GM23338 (cell line): Measurements from ENCODE around the gene BOK. TPM values are rescaled to one million over a fixed set of nuclear protein-coding genes. Genes with fewer than 3 reads are reported as not detected.

Experiments used
- ATAC-seq: fragments of 200-7000 bp; cut with Tn5 transposase; 3 replicates; pipeline ENCODE4 v1.9.1; 2020
- DNase-seq: peaks from one replicate; pipeline ENCODE4 v3.0.0-alpha.2; 2015; ENCODE audit warnings: low spot score
- H2AFZ ChIP-seq: fragments of 200-600 bp; sonication (generic); 2 replicates; pipeline ENCODE4 v1.8.0; 2016; ENCODE audit warnings: antibody characterized with exemption, mild to moderate bottlenecking, moderate library complexity
- H3F3A ChIP-seq: fragments of 200-600 bp; sonication (generic); replicated peaks from 2 replicates; pipeline ENCODE4 v1.8.0; 2017; ENCODE audit warnings: antibody characterized with exemption, mixed run types, low read depth
- H3K27ac ChIP-seq: fragments of 200-600 bp; sonication (generic); 2 replicates; pipeline ENCODE4 v1.6.1; 2016; ENCODE audit warnings: low read depth
- H3K27me3 ChIP-seq: fragments of 200-600 bp; sonication (generic); 2 replicates; pipeline ENCODE4 v1.8.0; 2016; ENCODE audit warnings: mild to moderate bottlenecking, mixed run types, moderate library complexity; ENCODE audit not compliant: insufficient read depth
- H3K36me3 ChIP-seq: fragments of 200-600 bp; sonication (generic); 2 replicates; pipeline ENCODE4 v1.8.0; 2016; ENCODE audit warnings: mild to moderate bottlenecking; ENCODE audit not compliant: insufficient read depth
- H3K4me1 ChIP-seq: fragments of 200-600 bp; sonication (generic); 2 replicates; pipeline ENCODE4 v1.8.0; 2016; ENCODE audit warnings: mild to moderate bottlenecking, moderate library complexity; ENCODE audit not compliant: insufficient read depth
- H3K4me2 ChIP-seq: fragments of 200-600 bp; sonication (generic); 2 replicates; pipeline ENCODE4 v1.7.1; 2017; ENCODE audit warnings: mixed run types
- H3K4me3 ChIP-seq: fragments of 200-600 bp; sonication (generic); 2 replicates; pipeline ENCODE4 v1.6.1; 2016; ENCODE audit warnings: mixed run types
- H3K79me2 ChIP-seq: fragments of 200-600 bp; sonication (generic); replicated peaks from 2 replicates; pipeline ENCODE4 v1.8.0; 2017; ENCODE audit warnings: mild to moderate bottlenecking; ENCODE audit not compliant: insufficient read depth
- H3K9me2 ChIP-seq: fragments of 200-600 bp; sonication (generic); 2 replicates; pipeline ENCODE4 v1.8.0; 2017; ENCODE audit not compliant: insufficient read depth
- H4K20me1 ChIP-seq: fragments of 200-600 bp; sonication (generic); replicated peaks from 2 replicates; pipeline ENCODE4 v1.8.0; 2017; ENCODE audit warnings: mild to moderate bottlenecking; ENCODE audit not compliant: insufficient read depth
- H3K27ac Mint-ChIP-seq: 2 replicates; pipeline ENCODE4 v1.8.0; 2020; ENCODE audit warnings: inconsistent platforms, mild to moderate bottlenecking, moderate library complexity, mixed read lengths
- H3K27me3 Mint-ChIP-seq: 3 replicates; pipeline ENCODE4 v1.8.0; 2022; ENCODE audit warnings: low read depth, mild to moderate bottlenecking, moderate library complexity, mixed read lengths, inconsistent platforms; ENCODE audit not compliant: insufficient read depth, poor library complexity
- H3K36me3 Mint-ChIP-seq: 3 replicates; pipeline ENCODE4 v1.8.0; 2021; ENCODE audit warnings: low read depth, mild to moderate bottlenecking, inconsistent platforms, moderate library complexity, mixed read lengths
- H3K4me1 Mint-ChIP-seq: 3 replicates; pipeline ENCODE4 v1.8.0; 2020; ENCODE audit warnings: mild to moderate bottlenecking, inconsistent platforms, mixed read lengths
- H3K4me3 Mint-ChIP-seq: 3 replicates; pipeline ENCODE4 v1.8.0; 2021; ENCODE audit warnings: moderate library complexity, mild to moderate bottlenecking, inconsistent platforms, mixed read lengths
- H3K9me3 Mint-ChIP-seq: 3 replicates; pipeline ENCODE4 v1.8.0; 2020; ENCODE audit warnings: moderate library complexity, mild to moderate bottlenecking, inconsistent platforms, mixed read lengths
- CREB1 ChIP-seq: fragments of 250-450 bp; sonication (Bioruptor Pico); IDR thresholded peaks from 2 replicates; pipeline ENCODE4 v1.5.0; 2020; ENCODE audit warnings: low read depth, mild to moderate bottlenecking, moderate library complexity
- CTCF ChIP-seq, 2 experiments: fragments of 200-600 bp in 1 of 2; sonication (generic) in 1 of 2; conservative IDR thresholded peaks; 2 replicates each; pipeline versions ENCODE4 v1.5.1 to v1.6.1; 2016 to 2017; ENCODE audit warnings: antibody characterized with exemption in 2 of 2, low read depth in 2 of 2, mild to moderate bottlenecking in 2 of 2, moderate library complexity in 1 of 2
- ETS1 ChIP-seq: IDR thresholded peaks from 2 replicates; pipeline ENCODE4 v1.6.1; 2016; ENCODE audit warnings: antibody characterized with exemption
- EZH2 ChIP-seq: fragments of 200-600 bp; sonication (generic); IDR thresholded peaks from one replicate; pipeline ENCODE4 v1.8.0; 2017; ENCODE audit warnings: antibody characterized with exemption, mild to moderate bottlenecking, low read depth; ENCODE audit not compliant: unreplicated experiment
- EZH2phosphoT487 ChIP-seq: fragments of 200-600 bp; sonication (generic); IDR thresholded peaks from one replicate; pipeline ENCODE4 v1.8.1; 2018; ENCODE audit warnings: antibody characterized with exemption; ENCODE audit not compliant: unreplicated experiment
- JUNB ChIP-seq: IDR thresholded peaks from one replicate; pipeline ENCODE4 v1.6.1; 2016; ENCODE audit warnings: antibody characterized with exemption; ENCODE audit not compliant: unreplicated experiment
- NANOG ChIP-seq: IDR thresholded peaks from 2 replicates; pipeline ENCODE4 v1.6.1; 2016; ENCODE audit warnings: antibody characterized with exemption, borderline replicate concordance
- POLR2AphosphoS5 ChIP-seq: IDR thresholded peaks from 2 replicates; pipeline ENCODE4 v1.6.1; 2016; ENCODE audit warnings: antibody characterized with exemption, low read depth
- REST ChIP-seq: IDR thresholded peaks from one replicate; pipeline ENCODE4 v1.6.1; 2018; ENCODE audit warnings: antibody characterized with exemption; ENCODE audit not compliant: unreplicated experiment
- STAT1 ChIP-seq: IDR thresholded peaks from one replicate; pipeline ENCODE4 v1.6.1; 2016; ENCODE audit warnings: antibody characterized with exemption; ENCODE audit not compliant: unreplicated experiment
- ZNF114 ChIP-seq: fragments of 250-450 bp; sonication (Bioruptor Pico); IDR thresholded peaks from 2 replicates; pipeline ENCODE4 v1.5.0; 2020; ENCODE audit warnings: mild to moderate bottlenecking, moderate library complexity
- ZNF331 ChIP-seq: fragments of 250-450 bp; sonication (Bioruptor Pico); IDR thresholded peaks from 2 replicates; pipeline ENCODE4 v1.5.0; 2020; ENCODE audit warnings: low read depth, mild to moderate bottlenecking, moderate library complexity
- ZNF462 ChIP-seq: fragments of 250-450 bp; sonication (Bioruptor Pico); IDR thresholded peaks from 2 replicates; pipeline ENCODE4 v1.5.0; 2020; ENCODE audit warnings: mild to moderate bottlenecking, moderate library complexity
- polyA plus RNA-seq: library from polyadenylated mRNA; unstranded; fragments of >200 nt; fragmentation: Nextera tagmentation; extraction: Ambion mirVana; gene quantifications from 2 replicates; pipeline ENCODE4 v1.2.1, GENCODE V29; 2016
- total RNA-seq: library from RNA; depleted of rRNA; stranded (reverse); fragments of >200 nt; shearing (Covaris generic); gene quantifications from 2 replicates; pipeline ENCODE4 v1.2.3, GENCODE V29; 2014

BOK gene
- total and polyA plus RNA-seq, 2 experiments from 2014 or later: 13.5 to 36.7 TPM

- Histone ChIP-seq H3K4me1 (peaks cover 5% of the 10 kb centered on the region; the same call in 1 of the 2 replicates), H3K27ac (no peak overlapping the region), H4K20me1 (0 out of 2 replicates have a peak, but pooled peaks cover 3% of the 10 kb centered on the region), H3K4me3 (no peak overlapping the region), H3K79me2 (0 out of 2 replicates have a peak, but pooled peaks cover 3% of the 10 kb centered on the region), H3K36me3 (peaks cover 25% of the 10 kb centered on the region), H2AFZ (no peak overlapping the region), H3F3A (no peaks in the 10 kb centered on the region), H3K9me2 (no peaks in the 10 kb centered on the region), H3K4me2 (no peak overlapping the region), H3K27me3 (no peaks in the 10 kb centered on the region)
- Mint-ChIP-seq H3K27ac (no peak overlapping the region), H3K4me3 (no peak overlapping the region), H3K27me3 (peaks cover 9% of the 10 kb centered on the region), H3K4me1 (peaks cover 6% of the 10 kb centered on the region), H3K9me3 (peaks cover 64% of the 10 kb centered on the region), H3K36me3 (no peaks in the 10 kb centered on the region; the same call in 1 of the 3 replicates)
- ATAC-seq: no peak
- no peak for DNase-seq
- TF ChIP-seq EZH2: no peak
- no peak for TF ChIP-seq STAT1
- no peak for TF ChIP-seq NANOG
- no peak for TF ChIP-seq ETS1
- TF ChIP-seq POLR2AphosphoS5: no peak
- no peak for TF ChIP-seq REST
- TF ChIP-seq CTCF (conservative IDR thresholded peaks at IDR 0.05; ENCODE audit: low read depth in 2 of 2): no peak
- no peak for TF ChIP-seq ZNF114
- TF ChIP-seq ZNF462 (CRISPR knock-in tag): no peak
- TF ChIP-seq JUNB: no peak
- no peak for TF ChIP-seq ZNF331 (CRISPR knock-in tag)
- TF ChIP-seq CREB1 (CRISPR knock-in tag): no peak
- TF ChIP-seq EZH2phosphoT487: no peak
Observed at GRCh38 chr2:241586564-241587264, 28.2 kb downstream of the BOK start.
